VCaP (cell line): ENCODE data around the gene BTRC.
A peak's percentile ranks its signal among the peaks of the same experiment; 100 is the strongest.
"Not testable (repeated sequence)": the region's sequence is repeated elsewhere in the genome, so short reads cannot be mapped to it uniquely, and the experiment has no call there.

Experiments used
- H3K27ac ChIP-seq: fragments of 450-650 bp; 2 replicates; pipeline ENCODE4 v1.5.1; 2017
- CTCF ChIP-seq: fragments of 450-650 bp; conservative IDR thresholded peaks from 2 replicates; pipeline ENCODE4 v1.5.1; 2017; ENCODE audit warnings: mild to moderate bottlenecking, moderate library complexity

BTRC gene

GRCh38 chr10:101363850-101364400 is 10.0 kb downstream of the BTRC start:
- no peak for TF ChIP-seq CTCF

GRCh38 chr10:101364721-101365120 is 10.8 kb downstream of the BTRC start:
- TF ChIP-seq CTCF, result no peak
- H3K27ac ChIP-seq, result no peak overlapping the region

More at GRCh38 chr10:101363850-101364400, 10.0 kb downstream of the BTRC start:
- H3K27ac ChIP-seq, result no peak overlapping the region

GRCh38 chr10:101367569-101368453 is 13.8 kb downstream of the BTRC start:
- no peak overlapping the region for H3K27ac ChIP-seq
- TF ChIP-seq CTCF, result no peak

- no peak for TF ChIP-seq CTCF
- H3K27ac ChIP-seq, result no peak overlapping the region
These were observed 19.1 kb downstream of the BTRC start for GRCh38 chr10:101373063-101373462.

- H3K27ac ChIP-seq, result not testable (repeated sequence)
These were observed 20.0 kb downstream of the BTRC start for GRCh38 chr10:101373993-101374392.

GRCh38 chr10:101375076-101375475 is 21.1 kb downstream of the BTRC start:
- no peak overlapping the region for H3K27ac ChIP-seq
- no peak for TF ChIP-seq CTCF

GRCh38 chr10:101379663-101380352 is 25.8 kb downstream of the BTRC start:
- peak overlapping the region; percentile 51 for H3K27ac ChIP-seq
- TF ChIP-seq CTCF, result no peak
